ENCODE measurements around the gene KLRD1.
"Not testable (repeated sequence)": the region's sequence is repeated elsewhere in the genome, so short reads cannot be mapped to it uniquely, and the experiment has no call there.

DNA sequence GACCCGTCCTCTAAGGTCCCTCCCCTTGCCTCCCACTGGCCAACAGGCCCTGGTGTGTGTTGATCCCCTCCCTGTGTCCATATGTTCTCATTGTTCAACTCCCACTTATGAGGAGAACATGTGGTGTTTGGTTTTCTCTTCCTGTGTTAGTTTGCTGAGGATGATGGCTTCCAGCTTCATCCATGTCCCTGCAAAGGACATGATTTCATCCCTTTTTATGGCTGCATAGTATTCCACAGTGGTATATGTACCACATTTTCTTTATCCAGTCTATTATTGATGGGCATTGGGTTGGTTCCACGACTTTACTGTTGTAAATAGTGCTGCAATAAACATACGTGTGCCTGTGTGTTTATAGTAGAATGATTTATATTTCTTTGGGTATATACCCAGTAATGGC is 43.8 kb downstream of the KLRD1 start:
- TF ChIP-seq, protein P1, sequence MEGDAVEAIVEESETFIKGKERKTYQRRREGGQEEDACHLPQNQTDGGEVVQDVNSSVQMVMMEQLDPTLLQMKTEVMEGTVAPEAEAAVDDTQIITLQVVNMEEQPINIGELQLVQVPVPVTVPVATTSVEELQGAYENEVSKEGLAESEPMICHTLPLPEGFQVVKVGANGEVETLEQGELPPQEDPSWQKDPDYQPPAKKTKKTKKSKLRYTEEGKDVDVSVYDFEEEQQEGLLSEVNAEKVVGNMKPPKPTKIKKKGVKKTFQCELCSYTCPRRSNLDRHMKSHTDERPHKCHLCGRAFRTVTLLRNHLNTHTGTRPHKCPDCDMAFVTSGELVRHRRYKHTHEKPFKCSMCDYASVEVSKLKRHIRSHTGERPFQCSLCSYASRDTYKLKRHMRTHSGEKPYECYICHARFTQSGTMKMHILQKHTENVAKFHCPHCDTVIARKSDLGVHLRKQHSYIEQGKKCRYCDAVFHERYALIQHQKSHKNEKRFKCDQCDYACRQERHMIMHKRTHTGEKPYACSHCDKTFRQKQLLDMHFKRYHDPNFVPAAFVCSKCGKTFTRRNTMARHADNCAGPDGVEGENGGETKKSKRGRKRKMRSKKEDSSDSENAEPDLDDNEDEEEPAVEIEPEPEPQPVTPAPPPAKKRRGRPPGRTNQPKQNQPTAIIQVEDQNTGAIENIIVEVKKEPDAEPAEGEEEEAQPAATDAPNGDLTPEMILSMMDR (IDR thresholded peaks at IDR 0.05) = not testable (repeated sequence)
- TF ChIP-seq EP300, POLR2AphosphoS5, POLR2A (IDR thresholded peaks at IDR 0.05): not testable (repeated sequence)
